Measurements from ENCODE around the gene BTNL9. TPM values are rescaled to one million over a fixed set of nuclear protein-coding genes. Genes with fewer than 3 reads are reported as not detected.

Gene BTNL9
- polyA plus RNA-seq, 2 of the 4 experiments (the other 2 are of a cell fraction), result 0.85 to 1.5 TPM

DNA sequence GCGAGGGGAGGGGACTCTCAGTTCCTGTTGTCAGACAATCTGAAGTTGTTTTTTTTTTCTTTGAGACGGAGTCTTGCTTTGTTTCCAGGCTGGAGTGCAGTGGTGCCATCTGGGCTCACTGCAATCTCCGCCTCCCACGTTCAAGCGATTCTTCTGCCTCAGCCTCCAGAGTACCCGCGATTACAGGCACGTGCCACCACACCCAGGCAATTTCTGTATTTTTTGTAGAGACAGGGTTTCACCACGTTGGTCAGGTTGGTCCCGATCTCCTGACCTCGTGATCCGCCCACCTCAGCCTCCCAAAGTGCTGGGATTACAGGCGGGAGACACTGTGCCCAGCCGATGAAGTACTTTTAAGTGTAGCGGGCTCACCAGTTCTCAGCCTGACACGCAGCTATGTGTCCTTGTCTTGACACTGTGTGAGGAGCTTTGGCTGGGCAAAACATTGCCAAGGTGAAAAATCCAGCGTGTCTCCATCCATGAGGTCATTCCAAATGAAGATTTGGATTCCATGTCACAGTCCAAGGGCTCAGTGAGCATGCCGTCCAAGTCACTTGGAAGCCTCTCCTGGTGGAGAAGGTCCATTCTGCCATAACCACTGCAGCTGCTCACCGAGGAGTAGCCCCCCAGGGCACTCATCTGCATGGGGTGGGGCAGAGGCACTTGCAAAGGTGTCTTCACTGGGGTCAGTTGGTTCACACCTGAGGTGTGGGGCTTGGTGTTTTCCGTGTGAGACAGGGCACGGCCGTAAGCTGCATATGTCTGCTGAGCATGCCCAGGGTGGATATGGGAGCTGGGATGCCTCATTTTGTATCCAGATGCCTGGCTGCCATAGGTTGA, 58.9 kb downstream of the BTNL9 start:
- TF ChIP-seq NFE2L2 (conservative IDR thresholded peaks at IDR 0.05; ENCODE audit: low read length) (no peak), BHLHE40 (IDR thresholded peaks at IDR 0.05; ENCODE audit: low read depth, low read length) (peak; percentile 36; the same call in 1 of the 2 replicates), RFX5 (IDR thresholded peaks at IDR 0.05) (no peak), CHD4 (IDR thresholded peaks at IDR 0.05; ENCODE audit: borderline replicate concordance) (no peak), MYC (IDR thresholded peaks at IDR 0.05; ENCODE audit: borderline replicate concordance, low read length) (no peak), KDM5A (IDR thresholded peaks at IDR 0.05) (no peak), RARB (CRISPR knock-in tag; IDR thresholded peaks at IDR 0.05) (no peak)
- TF ChIP-seq, protein P1, sequence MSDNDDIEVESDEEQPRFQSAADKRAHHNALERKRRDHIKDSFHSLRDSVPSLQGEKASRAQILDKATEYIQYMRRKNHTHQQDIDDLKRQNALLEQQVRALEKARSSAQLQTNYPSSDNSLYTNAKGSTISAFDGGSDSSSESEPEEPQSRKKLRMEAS (IDR thresholded peaks at IDR 0.05), result peak; percentile 74
- TF ChIP-seq, protein P2, sequence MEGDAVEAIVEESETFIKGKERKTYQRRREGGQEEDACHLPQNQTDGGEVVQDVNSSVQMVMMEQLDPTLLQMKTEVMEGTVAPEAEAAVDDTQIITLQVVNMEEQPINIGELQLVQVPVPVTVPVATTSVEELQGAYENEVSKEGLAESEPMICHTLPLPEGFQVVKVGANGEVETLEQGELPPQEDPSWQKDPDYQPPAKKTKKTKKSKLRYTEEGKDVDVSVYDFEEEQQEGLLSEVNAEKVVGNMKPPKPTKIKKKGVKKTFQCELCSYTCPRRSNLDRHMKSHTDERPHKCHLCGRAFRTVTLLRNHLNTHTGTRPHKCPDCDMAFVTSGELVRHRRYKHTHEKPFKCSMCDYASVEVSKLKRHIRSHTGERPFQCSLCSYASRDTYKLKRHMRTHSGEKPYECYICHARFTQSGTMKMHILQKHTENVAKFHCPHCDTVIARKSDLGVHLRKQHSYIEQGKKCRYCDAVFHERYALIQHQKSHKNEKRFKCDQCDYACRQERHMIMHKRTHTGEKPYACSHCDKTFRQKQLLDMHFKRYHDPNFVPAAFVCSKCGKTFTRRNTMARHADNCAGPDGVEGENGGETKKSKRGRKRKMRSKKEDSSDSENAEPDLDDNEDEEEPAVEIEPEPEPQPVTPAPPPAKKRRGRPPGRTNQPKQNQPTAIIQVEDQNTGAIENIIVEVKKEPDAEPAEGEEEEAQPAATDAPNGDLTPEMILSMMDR (IDR thresholded peaks at IDR 0.05), result no peak
- TF ChIP-seq, protein P3, sequence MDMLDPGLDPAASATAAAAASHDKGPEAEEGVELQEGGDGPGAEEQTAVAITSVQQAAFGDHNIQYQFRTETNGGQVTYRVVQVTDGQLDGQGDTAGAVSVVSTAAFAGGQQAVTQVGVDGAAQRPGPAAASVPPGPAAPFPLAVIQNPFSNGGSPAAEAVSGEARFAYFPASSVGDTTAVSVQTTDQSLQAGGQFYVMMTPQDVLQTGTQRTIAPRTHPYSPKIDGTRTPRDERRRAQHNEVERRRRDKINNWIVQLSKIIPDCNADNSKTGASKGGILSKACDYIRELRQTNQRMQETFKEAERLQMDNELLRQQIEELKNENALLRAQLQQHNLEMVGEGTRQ (IDR thresholded peaks at IDR 0.05), result peak; percentile 27; the same call in 1 of the 2 replicates
- TF ChIP-seq, protein P4, sequence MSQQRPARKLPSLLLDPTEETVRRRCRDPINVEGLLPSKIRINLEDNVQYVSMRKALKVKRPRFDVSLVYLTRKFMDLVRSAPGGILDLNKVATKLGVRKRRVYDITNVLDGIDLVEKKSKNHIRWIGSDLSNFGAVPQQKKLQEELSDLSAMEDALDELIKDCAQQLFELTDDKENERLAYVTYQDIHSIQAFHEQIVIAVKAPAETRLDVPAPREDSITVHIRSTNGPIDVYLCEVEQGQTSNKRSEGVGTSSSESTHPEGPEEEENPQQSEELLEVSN (IDR thresholded peaks at IDR 0.05; ENCODE audit: borderline replicate concordance, low read depth), result 0 out of 2 replicates have a peak, but pooled peaks have one; percentile 32
- 32% methylated on average over 19 of the region's 22 CpGs for whole genome bisulfite sequencing (ENCODE audit: missing lambda C conversion rate)
- Histone ChIP-seq H3K4me1 (0 out of 3 replicates have a peak, but pooled peaks cover 6% of the 10 kb centered on the region), H3K4me2 (peak overlapping the region; percentile 61), H3K27ac (peak overlapping the region; percentile 59 to 79; a peak in 5 of 6 replicates), H3K4me3 (no peak overlapping the region), H3K9me3 (no peaks in the 10 kb centered on the region)
- CTCF ChIA-PET, result interaction anchor here (1.1 to 2.0 kb wide), 7 partner anchors 25 to 315 kb away, joined by 3 to 8 read pairs (median 5); no protein-coding TSS in a partner anchor
- ATAC-seq, result no peak
- FAIRE-seq, result no peak
- POLR2A ChIA-PET, result no interaction called here
- peak in 1 of 2 experiments; percentile 65 for DNase-seq (ENCODE audit: low read depth in 1 of 2, low spot score in 1 of 2)

DNA sequence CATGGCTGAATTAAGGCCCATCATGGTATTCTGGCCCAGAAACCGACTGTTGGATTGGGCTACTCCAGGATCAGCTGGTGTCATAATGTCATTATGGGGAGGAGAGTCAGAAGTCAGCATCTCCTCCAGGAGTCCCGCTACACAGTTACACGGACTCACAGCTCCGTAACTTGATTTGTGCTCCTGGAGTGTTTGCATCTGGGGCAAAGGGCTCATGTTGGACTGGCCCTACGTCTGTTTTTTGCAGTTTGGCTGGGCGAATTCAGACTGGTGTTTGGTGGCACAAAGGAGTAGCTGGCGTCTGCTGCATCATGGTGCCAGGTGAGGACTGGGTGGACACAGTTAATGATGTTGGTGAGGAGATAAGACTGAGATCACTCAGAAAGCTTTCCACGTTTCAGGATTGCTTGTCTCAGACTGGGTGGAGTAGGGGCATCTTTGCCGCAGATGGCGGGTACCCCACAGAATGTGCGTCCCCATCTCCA, 59.6 kb downstream of the BTNL9 start:
- FAIRE-seq (no peak), DNase-seq (ENCODE audit: low read depth in 1 of 2, low spot score in 1 of 2) (no peak), ATAC-seq (no peak)
- ChIA-PET POLR2A (no interaction called here), CTCF (interaction anchor here (0.6 to 2.0 kb wide), 10 partner anchors 15 to 316 kb away, joined by 3 to 8 read pairs (median 4); no protein-coding TSS in a partner anchor)
- Histone ChIP-seq H3K4me1 (0 out of 3 replicates have a peak, but pooled peaks cover 6% of the 10 kb centered on the region), H3K27ac (peak overlapping the region in 1 of 2 experiments; percentile 79; a peak in 1 of 6 replicates), H3K4me3 (no peak overlapping the region), H3K9me3 (no peaks in the 10 kb centered on the region), H3K4me2 (no peak overlapping the region)
- TF ChIP-seq CHD2 (IDR thresholded peaks at IDR 0.05; ENCODE audit: low read length, partially characterized antibody), result no peak
- no peak for TF ChIP-seq ZFP36 (IDR thresholded peaks at IDR 0.05; ENCODE audit: borderline replicate concordance, partially characterized antibody)
- no peak for TF ChIP-seq CBX8 (IDR thresholded peaks at IDR 0.05)
- no peak for TF ChIP-seq HOXB5 (CRISPR knock-in tag; IDR thresholded peaks at IDR 0.05)
- no peak for TF ChIP-seq SMC3 (IDR thresholded peaks at IDR 0.05)
- TF ChIP-seq POLR2A (IDR thresholded peaks at IDR 0.05; ENCODE audit: low read length), result no peak
- TF ChIP-seq SREBF2 (IDR thresholded peaks at IDR 0.05), result no peak
- TF ChIP-seq CEBPB (IDR thresholded peaks at IDR 0.05), result no peak
- TF ChIP-seq HOXB13 (CRISPR knock-in tag; IDR thresholded peaks at IDR 0.05; ENCODE audit: low read depth), result no peak
- TF ChIP-seq ESRRA (IDR thresholded peaks at IDR 0.05; ENCODE audit: borderline replicate concordance, low read length), result no peak
- TF ChIP-seq CBX2 (IDR thresholded peaks at IDR 0.05; ENCODE audit: borderline replicate concordance, low read depth), result no peak
- TF ChIP-seq HOXA7 (CRISPR knock-in tag; IDR thresholded peaks at IDR 0.05), result no peak
- no peak for TF ChIP-seq HDAC2 (IDR thresholded peaks at IDR 0.05)
- TF ChIP-seq, protein P5, sequence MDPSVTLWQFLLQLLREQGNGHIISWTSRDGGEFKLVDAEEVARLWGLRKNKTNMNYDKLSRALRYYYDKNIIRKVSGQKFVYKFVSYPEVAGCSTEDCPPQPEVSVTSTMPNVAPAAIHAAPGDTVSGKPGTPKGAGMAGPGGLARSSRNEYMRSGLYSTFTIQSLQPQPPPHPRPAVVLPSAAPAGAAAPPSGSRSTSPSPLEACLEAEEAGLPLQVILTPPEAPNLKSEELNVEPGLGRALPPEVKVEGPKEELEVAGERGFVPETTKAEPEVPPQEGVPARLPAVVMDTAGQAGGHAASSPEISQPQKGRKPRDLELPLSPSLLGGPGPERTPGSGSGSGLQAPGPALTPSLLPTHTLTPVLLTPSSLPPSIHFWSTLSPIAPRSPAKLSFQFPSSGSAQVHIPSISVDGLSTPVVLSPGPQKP (IDR thresholded peaks at IDR 0.05; ENCODE audit: low read depth, low read length), result no peak
- no peak for TF ChIP-seq EHF (CRISPR knock-in tag; IDR thresholded peaks at IDR 0.05)
- no peak for TF ChIP-seq JUN (IDR thresholded peaks at IDR 0.05)
- WGBS (ENCODE audit: missing lambda C conversion rate), result 87% methylated on average over 11 of the region's 11 CpGs

All from A549 (cell line).